HepG2 (cell line): ENCODE measurements around the gene CEP131. TPM values are rescaled to one million over a fixed set of nuclear protein-coding genes. Genes with fewer than 3 reads are reported as not detected.

Experiments used
- ATF6 ChIP-seq: sonication (generic); formaldehyde crosslinking; conservative IDR thresholded peaks from 2 replicates; pipeline ENCODE4 v1.4.0; 2020; ENCODE audit warnings: missing genetic modification reagents
- DNMT3B ChIP-seq: conservative IDR thresholded peaks from 2 replicates; pipeline ENCODE4 v1.6.1; 2016; ENCODE audit warnings: missing biosample characterization, control low read depth
- FOSL2 ChIP-seq: sonication (generic); formaldehyde crosslinking; IDR thresholded peaks from 2 replicates; pipeline ENCODE4 v1.4.0; 2020; ENCODE audit warnings: missing genetic modification reagents
- HINFP ChIP-seq: sonication (generic); formaldehyde crosslinking; IDR thresholded peaks from 2 replicates; pipeline ENCODE4 v1.4.0; 2020; ENCODE audit warnings: low read depth, mild to moderate bottlenecking, missing genetic modification reagents
- IRF1 ChIP-seq: sonication (generic); formaldehyde crosslinking; IDR thresholded peaks from 2 replicates; pipeline ENCODE4 v1.4.0; 2020; ENCODE audit warnings: low read depth, mild to moderate bottlenecking, missing genetic modification reagents
- KAT2B ChIP-seq: fragments of 150-350 bp; IDR thresholded peaks from 2 replicates; pipeline ENCODE4 v1.6.1; 2014; ENCODE audit warnings: low read depth, low read length, borderline replicate concordance
- MAFF ChIP-seq: IDR thresholded peaks from 2 replicates; pipeline ENCODE4 v1.6.1; 2011; ENCODE audit warnings: low read depth, low read length, improper control_type of control experiment
- MXD4 ChIP-seq: IDR thresholded peaks from 2 replicates; pipeline ENCODE4 v1.6.1; 2016; ENCODE audit warnings: mild to moderate bottlenecking, missing biosample characterization, missing genetic modification reagents
- NFE2 ChIP-seq: sonication (generic); formaldehyde crosslinking; IDR thresholded peaks from 2 replicates; pipeline ENCODE4 v1.4.0; 2020; ENCODE audit warnings: missing genetic modification reagents
- NFYB ChIP-seq: sonication (generic); formaldehyde crosslinking; IDR thresholded peaks from 2 replicates; pipeline ENCODE4 v1.4.0; 2020; ENCODE audit warnings: missing genetic modification reagents
- NR2F1 ChIP-seq, 2 experiments: fragments of 450-650 bp in 1 of 2; formaldehyde crosslinking in 1 of 2; IDR thresholded peaks; 2 replicates each; pipeline versions ENCODE4 v1.5.0 to v1.6.1; 2016 to 2020; ENCODE audit warnings: mild to moderate bottlenecking in 1 of 2, missing compliant biosample characterization in 1 of 2, missing genetic modification reagents in 1 of 2, moderate library complexity in 1 of 2
- PCBP2 ChIP-seq: fragments of 200-400 bp; formaldehyde crosslinking; optimal IDR thresholded peaks from 2 replicates; pipeline ENCODE3; 2018; ENCODE audit warnings: low read length, low read depth; ENCODE audit not compliant: poor library complexity, severe bottlenecking
- PTBP1 ChIP-seq: fragments of 200-400 bp; formaldehyde crosslinking; IDR thresholded peaks from 2 replicates; pipeline ENCODE4 v1.6.1; 2018; ENCODE audit warnings: low read length, low read depth; ENCODE audit not compliant: poor library complexity, severe bottlenecking
- RFX1 ChIP-seq: fragments of 450-650 bp; IDR thresholded peaks from 2 replicates; pipeline ENCODE4 v1.6.1; 2017
- STAT5B ChIP-seq: sonication (generic); formaldehyde crosslinking; IDR thresholded peaks from 2 replicates; pipeline ENCODE4 v1.4.0; 2020; ENCODE audit warnings: missing genetic modification reagents
- TFE3 ChIP-seq: IDR thresholded peaks from 2 replicates; pipeline ENCODE4 v1.6.1; 2016
- TMF1 ChIP-seq: sonication (generic); formaldehyde crosslinking; IDR thresholded peaks from 2 replicates; pipeline ENCODE4 v1.8.1; 2022; ENCODE audit warnings: low read depth, missing genetic modification reagents
- TP53 ChIP-seq: sonication (generic); formaldehyde crosslinking; conservative IDR thresholded peaks from 2 replicates; pipeline ENCODE4 v1.4.0; 2020; ENCODE audit warnings: missing genetic modification reagents
- ZBTB37 ChIP-seq: sonication (generic); formaldehyde crosslinking; IDR thresholded peaks from 2 replicates; pipeline ENCODE4 v1.4.0; 2020; ENCODE audit warnings: mild to moderate bottlenecking, missing genetic modification reagents
- ZMYM4 ChIP-seq: sonication (generic); formaldehyde crosslinking; IDR thresholded peaks from 2 replicates; pipeline ENCODE4 v1.8.1; 2023; ENCODE audit warnings: mild to moderate bottlenecking, missing genetic modification reagents
- ZNF124 ChIP-seq: sonication (generic); formaldehyde crosslinking; IDR thresholded peaks from 2 replicates; pipeline ENCODE4 v1.4.0; 2020; ENCODE audit warnings: missing genetic modification reagents
- ZNF20 ChIP-seq: sonication (generic); formaldehyde crosslinking; IDR thresholded peaks from 2 replicates; pipeline ENCODE4 v1.4.0; 2020; ENCODE audit warnings: mild to moderate bottlenecking, moderate library complexity, missing genetic modification reagents
- ZNF225 ChIP-seq: sonication (generic); formaldehyde crosslinking; IDR thresholded peaks from 2 replicates; pipeline ENCODE4 v1.4.0; 2020; ENCODE audit warnings: mild to moderate bottlenecking, missing genetic modification reagents
- ZNF234 ChIP-seq: sonication (generic); formaldehyde crosslinking; conservative IDR thresholded peaks from 2 replicates; pipeline ENCODE4 v1.5.1; 2020; ENCODE audit warnings: mild to moderate bottlenecking, missing genetic modification reagents
- ZNF558 ChIP-seq: sonication (generic); formaldehyde crosslinking; IDR thresholded peaks from 2 replicates; pipeline ENCODE4 v1.9.0; 2022; ENCODE audit warnings: mild to moderate bottlenecking, missing genetic modification reagents, borderline replicate concordance
- ZNF839 ChIP-seq: sonication (generic); formaldehyde crosslinking; IDR thresholded peaks from 2 replicates; pipeline ENCODE4 v1.4.0; 2020; ENCODE audit warnings: missing genetic modification reagents, mild to moderate bottlenecking, borderline replicate concordance
- polyA plus RNA-seq, 8 experiments: library from polyadenylated mRNA; depleted of rRNA in 3 of 8; stranded (reverse) in 7 of 8; unstranded in 1 of 8; fragments of >200 nt; fragmentation: Illumina TruSeq in 4 of 8; extraction: Trizol in 4 of 8; gene quantifications; 2 replicates each; pipeline versions ENCODE4 v1.2.1 to v1.2.3, GENCODE V29; 2011 to 2016; ENCODE audit warnings: low read depth in 4 of 8, missing spikeins in 1 of 8, mixed read lengths in 1 of 8; ENCODE audit not compliant: insufficient read depth in 1 of 8
- total RNA-seq, 5 experiments: library from RNA; depleted of rRNA; stranded (reverse); fragments of >200 nt; fragmentation: Illumina TruSeq; extraction: Trizol; gene quantifications; 2 replicates each; pipeline ENCODE4 v1.2.3, GENCODE V29; 2016; ENCODE audit warnings: low read depth in 1 of 5

Gene CEP131
- total and polyA plus RNA-seq, 2 of the 13 experiments (the other 11 are each of a cell fraction or from before 2014, with no cell fraction given), result 5.0 to 16.8 TPM

GRCh38 chr17:81238490-81238814, 15.7 kb upstream of the CEP131 start (continued):
- no peak for TF ChIP-seq ZNF839 (CRISPR knock-in tag)
- no peak for TF ChIP-seq TMF1
- no peak for TF ChIP-seq STAT5B (CRISPR knock-in tag)
- TF ChIP-seq ATF6 (CRISPR knock-in tag), result no peak
- no peak for TF ChIP-seq MAFF
- TF ChIP-seq ZNF558, result no peak; the same call in 1 of the 2 replicates
- no peak for TF ChIP-seq IRF1
- TF ChIP-seq ZNF20 (CRISPR knock-in tag), result no peak
- TF ChIP-seq ZBTB37 (CRISPR knock-in tag), result no peak
- no peak for TF ChIP-seq TP53 (CRISPR knock-in tag)
- no peak for TF ChIP-seq KAT2B
- no peak for TF ChIP-seq ZNF234 (CRISPR knock-in tag)
- TF ChIP-seq ZMYM4 (CRISPR knock-in tag), result no peak
- TF ChIP-seq RFX1, result no peak
- no peak for TF ChIP-seq MXD4 (CRISPR knock-in tag)
- no peak for TF ChIP-seq PTBP1
- TF ChIP-seq TFE3 (CRISPR knock-in tag), result no peak
- no peak for TF ChIP-seq NR2F1 (CRISPR knock-in tag; IDR thresholded peaks at IDR 0.05)
- no peak for TF ChIP-seq ZNF225 (CRISPR knock-in tag)
- 0 out of 2 replicates have a peak, but pooled peaks have one; percentile 7 for TF ChIP-seq HINFP (CRISPR knock-in tag)
- no peak for TF ChIP-seq FOSL2
- no peak for TF ChIP-seq NFYB (CRISPR knock-in tag)
- no peak for TF ChIP-seq NFE2 (CRISPR knock-in tag)
- TF ChIP-seq DNMT3B, result no peak
- no peak for TF ChIP-seq ZNF124
- TF ChIP-seq PCBP2, result no peak
